BLaER1 (cell line): ENCODE results near the gene BCAT1.
"Not testable (repeated sequence)": the region's sequence is repeated elsewhere in the genome, so short reads cannot be mapped to it uniquely, and the experiment has no call there.

ENCODE experiments used
- H3K27ac ChIP-seq: shearing (Covaris generic); formaldehyde crosslinking; 2 replicates; pipeline ENCODE4 v1.8.1; 2022
- H3K27me3 ChIP-seq: shearing (Covaris generic); formaldehyde crosslinking; 2 replicates; pipeline ENCODE4 v1.8.1; 2022
- H3K36me3 ChIP-seq: shearing (Covaris generic); formaldehyde crosslinking; 2 replicates; pipeline ENCODE4 v1.8.1; 2022
- H3K4me1 ChIP-seq: shearing (Covaris generic); formaldehyde crosslinking; 2 replicates; pipeline ENCODE4 v1.8.1; 2022
- H3K4me2 ChIP-seq: shearing (Covaris generic); formaldehyde crosslinking; 2 replicates; pipeline ENCODE4 v1.8.1; 2022
- H3K4me3 ChIP-seq: shearing (Covaris generic); formaldehyde crosslinking; 2 replicates; pipeline ENCODE4 v1.8.1; 2022
- H3K9ac ChIP-seq: shearing (Covaris generic); formaldehyde crosslinking; 2 replicates; pipeline ENCODE4 v1.8.1; 2022
- H3K9me3 ChIP-seq: shearing (Covaris generic); formaldehyde crosslinking; 2 replicates; pipeline ENCODE4 v1.8.1; 2022
- H4K20me1 ChIP-seq: shearing (Covaris generic); formaldehyde crosslinking; 2 replicates; pipeline ENCODE4 v1.8.1; 2022
- Cebpa-rat ChIP-seq: shearing (Covaris generic); IDR thresholded peaks from 2 replicates; pipeline ENCODE4 v1.8.1; 2022

Gene BCAT1

GRCh38 chr12:24931666-24932405 lies 17.1 kb downstream of the BCAT1 start:
- Histone ChIP-seq H3K9me3 (peaks cover 38% of the 10 kb centered on the region), H3K4me3 (no peak overlapping the region; the same call in 1 of the 2 replicates), H3K36me3 (peaks cover 83% of the 10 kb centered on the region), H3K27me3 (no peaks in the 10 kb centered on the region), H4K20me1 (peaks cover 100% of the 10 kb centered on the region), H3K27ac (peak overlapping the region; percentile 3; the same call in 1 of the 2 replicates), H3K4me1 (peaks cover 73% of the 10 kb centered on the region), H3K9ac (no peak overlapping the region), H3K4me2 (peak overlapping the region; percentile 66)
- no peak for TF ChIP-seq Cebpa-rat

- peaks cover 54% of the 10 kb centered on the region for H3K9me3 ChIP-seq
- H4K20me1 ChIP-seq, result peaks cover 96% of the 10 kb centered on the region
- H3K4me3 ChIP-seq, result no peak overlapping the region
- H3K36me3 ChIP-seq, result peaks cover 78% of the 10 kb centered on the region
- H3K27me3 ChIP-seq, result no peaks in the 10 kb centered on the region
- H3K4me1 ChIP-seq, result peaks cover 54% of the 10 kb centered on the region
- no peak overlapping the region for H3K9ac ChIP-seq
- H3K27ac ChIP-seq, result no peak overlapping the region
- H3K4me2 ChIP-seq, result no peak overlapping the region
- TF ChIP-seq Cebpa-rat, result no peak
Observed at GRCh38 chr12:24929953-24930352, 18.9 kb downstream of the BCAT1 start.

DNA sequence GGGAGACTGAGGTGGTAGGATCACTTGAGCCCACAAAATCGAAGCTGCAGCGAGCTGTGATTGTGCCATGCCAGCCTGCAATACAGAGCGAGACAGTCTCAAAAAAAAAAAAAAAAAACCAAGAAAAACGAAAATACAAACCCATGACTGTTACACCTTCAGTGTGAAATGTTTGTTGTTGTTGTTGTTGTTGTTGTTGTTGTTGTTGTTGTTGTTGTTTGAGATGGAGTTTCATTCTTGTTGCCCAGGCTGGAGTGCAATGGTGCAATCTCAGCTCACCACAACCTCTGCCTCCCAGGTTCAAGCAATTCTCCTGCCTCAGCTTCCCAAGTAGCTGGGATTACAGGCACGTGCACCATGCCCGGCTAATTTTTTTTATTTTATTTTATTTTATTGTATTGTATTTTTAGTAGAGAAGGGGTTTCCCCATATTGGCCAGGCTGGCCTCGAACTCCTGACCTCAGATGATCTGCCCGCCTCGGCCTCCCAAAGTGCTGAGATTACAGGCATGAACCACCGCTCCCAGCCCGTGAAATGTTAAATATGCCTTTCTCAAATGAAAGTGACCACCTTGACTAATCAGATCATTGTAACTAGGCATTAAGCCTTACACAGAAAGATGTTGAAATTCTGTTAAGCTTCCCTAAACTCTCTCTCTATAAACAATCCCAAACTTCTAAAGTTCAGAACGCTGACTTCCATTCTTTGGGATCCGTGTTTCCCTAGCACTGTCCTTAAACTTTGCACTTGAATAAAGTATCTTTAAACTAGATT lies 20.2 kb downstream of the BCAT1 start:
- Histone ChIP-seq H3K9me3 (peaks cover 52% of the 10 kb centered on the region), H3K36me3 (peaks cover 69% of the 10 kb centered on the region), H4K20me1 (peaks cover 96% of the 10 kb centered on the region), H3K4me1 (peaks cover 41% of the 10 kb centered on the region)
- not testable (repeated sequence) for H3K9ac ChIP-seq, H3K4me2 ChIP-seq, H3K4me3 ChIP-seq, H3K27me3 ChIP-seq, H3K27ac ChIP-seq

GRCh38 chr12:24928131-24928530 lies 20.8 kb downstream of the BCAT1 start:
- H3K4me1 ChIP-seq, result peaks cover 41% of the 10 kb centered on the region
- H3K9me3 ChIP-seq, result peaks cover 50% of the 10 kb centered on the region

DNA sequence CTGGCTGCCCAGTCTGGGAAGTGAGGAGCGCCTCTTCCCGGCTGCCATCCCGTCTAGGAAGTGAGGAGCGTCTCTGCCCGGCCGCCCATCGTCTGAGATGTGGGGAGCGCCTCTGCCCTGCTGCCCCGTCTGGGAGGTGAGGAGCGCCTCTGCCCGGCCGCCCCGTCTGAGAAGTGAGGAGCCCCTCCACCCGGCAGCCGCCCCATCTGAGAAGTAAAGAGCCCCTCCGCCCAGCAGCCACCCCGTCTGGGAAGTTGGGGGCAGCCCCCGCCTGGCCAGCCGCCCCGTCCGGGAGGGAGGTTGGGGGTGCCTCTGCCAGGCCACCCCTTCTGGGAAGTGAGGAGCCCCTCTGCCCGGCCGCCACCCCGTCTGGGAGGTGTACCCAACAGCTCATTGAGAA lies 22.8 kb downstream of the BCAT1 start:
- H3K9ac ChIP-seq, H3K27ac ChIP-seq, H3K27me3 ChIP-seq, H3K4me2 ChIP-seq, H3K4me3 ChIP-seq: not testable (repeated sequence)
- H3K4me1 ChIP-seq, result peaks cover 41% of the 10 kb centered on the region
- peaks cover 50% of the 10 kb centered on the region for H3K9me3 ChIP-seq
- H3K36me3 ChIP-seq, result peaks cover 86% of the 10 kb centered on the region
- peaks cover 96% of the 10 kb centered on the region for H4K20me1 ChIP-seq

More at GRCh38 chr12:24928131-24928530, 20.8 kb downstream of the BCAT1 start:
- Histone ChIP-seq H3K4me3 (no peak overlapping the region), H3K36me3 (peaks cover 69% of the 10 kb centered on the region), H4K20me1 (peaks cover 96% of the 10 kb centered on the region), H3K27me3 (no peaks in the 10 kb centered on the region), H3K27ac (no peak overlapping the region), H3K4me2 (no peak overlapping the region), H3K9ac (no peak overlapping the region)
- TF ChIP-seq Cebpa-rat, result no peak

GRCh38 chr12:24922090-24922489 lies 26.8 kb downstream of the BCAT1 start:
- no peak overlapping the region for H3K9ac ChIP-seq
- peaks cover 83% of the 10 kb centered on the region for H3K36me3 ChIP-seq
- peaks cover 96% of the 10 kb centered on the region for H4K20me1 ChIP-seq
- peaks cover 23% of the 10 kb centered on the region for H3K9me3 ChIP-seq
- H3K27ac ChIP-seq, result no peak overlapping the region
- no peak for TF ChIP-seq Cebpa-rat
- no peak overlapping the region for H3K4me2 ChIP-seq
- H3K4me1 ChIP-seq, result peaks cover 28% of the 10 kb centered on the region
- no peak overlapping the region for H3K4me3 ChIP-seq
- no peaks in the 10 kb centered on the region for H3K27me3 ChIP-seq

DNA sequence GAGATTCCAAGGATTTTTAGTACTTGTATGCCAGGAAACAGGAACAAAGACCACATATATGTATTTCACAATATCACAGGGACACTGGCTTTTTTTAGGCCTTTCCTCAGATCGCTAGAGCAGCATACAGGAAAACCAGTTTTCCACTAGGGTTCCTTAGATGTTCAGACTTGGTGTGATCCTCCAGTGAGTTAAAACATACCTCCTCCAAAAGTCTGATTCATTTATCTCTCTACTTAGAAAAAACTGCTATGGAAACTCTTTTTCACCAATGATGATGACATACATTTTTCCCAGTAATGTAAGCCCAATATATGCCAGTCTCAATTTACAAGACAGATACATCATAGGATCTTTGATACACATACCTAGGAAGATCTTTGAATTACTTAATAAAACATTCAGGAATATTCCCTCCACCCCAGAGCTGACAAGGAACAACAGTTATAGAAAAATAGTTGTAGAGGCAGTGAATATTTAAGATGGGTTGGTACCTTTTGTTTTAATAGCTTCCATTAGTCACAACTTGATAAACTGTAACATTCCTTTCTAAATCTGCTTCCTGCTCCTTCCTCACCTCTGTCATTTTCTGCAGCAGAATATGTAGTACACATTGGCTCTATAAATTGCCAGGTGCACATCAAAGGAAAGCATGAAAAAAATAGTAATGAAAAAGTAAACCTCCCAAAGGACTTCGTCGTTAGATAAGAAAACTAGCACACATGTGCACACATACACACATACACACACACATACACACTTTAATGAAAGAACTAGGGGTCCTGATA lies 27.5 kb downstream of the BCAT1 start:
- no peak overlapping the region for H3K9ac ChIP-seq
- H3K9me3 ChIP-seq, result peaks cover 18% of the 10 kb centered on the region
- no peak overlapping the region for H3K4me2 ChIP-seq
- no peak for TF ChIP-seq Cebpa-rat
- H3K27ac ChIP-seq, result no peak overlapping the region
- H3K4me1 ChIP-seq, result peaks cover 28% of the 10 kb centered on the region
- H4K20me1 ChIP-seq, result peaks cover 98% of the 10 kb centered on the region
- H3K27me3 ChIP-seq, result no peaks in the 10 kb centered on the region
- H3K4me3 ChIP-seq, result no peak overlapping the region
- H3K36me3 ChIP-seq, result peaks cover 86% of the 10 kb centered on the region

DNA sequence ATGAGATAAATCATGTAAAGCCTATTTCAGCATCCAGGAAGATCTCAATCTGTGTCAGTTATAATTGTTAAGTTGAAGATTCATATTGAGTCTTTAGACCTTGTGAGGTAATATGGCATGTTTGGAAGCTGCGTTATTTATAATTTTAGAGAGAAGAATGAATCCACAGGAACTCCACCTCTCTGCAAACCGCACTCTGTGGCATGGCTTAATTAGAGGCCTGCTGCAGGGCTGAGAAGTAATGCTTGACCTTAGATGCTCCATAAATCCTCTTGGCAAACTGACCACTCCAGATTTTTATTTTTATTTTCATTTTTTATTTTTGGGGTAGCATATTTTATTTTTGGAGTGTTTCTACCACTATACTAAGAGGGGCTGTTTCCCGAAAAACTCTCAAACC lies 28.8 kb downstream of the BCAT1 start:
- Histone ChIP-seq H3K27ac (no peak overlapping the region), H3K36me3 (peaks cover 87% of the 10 kb centered on the region)

DNA sequence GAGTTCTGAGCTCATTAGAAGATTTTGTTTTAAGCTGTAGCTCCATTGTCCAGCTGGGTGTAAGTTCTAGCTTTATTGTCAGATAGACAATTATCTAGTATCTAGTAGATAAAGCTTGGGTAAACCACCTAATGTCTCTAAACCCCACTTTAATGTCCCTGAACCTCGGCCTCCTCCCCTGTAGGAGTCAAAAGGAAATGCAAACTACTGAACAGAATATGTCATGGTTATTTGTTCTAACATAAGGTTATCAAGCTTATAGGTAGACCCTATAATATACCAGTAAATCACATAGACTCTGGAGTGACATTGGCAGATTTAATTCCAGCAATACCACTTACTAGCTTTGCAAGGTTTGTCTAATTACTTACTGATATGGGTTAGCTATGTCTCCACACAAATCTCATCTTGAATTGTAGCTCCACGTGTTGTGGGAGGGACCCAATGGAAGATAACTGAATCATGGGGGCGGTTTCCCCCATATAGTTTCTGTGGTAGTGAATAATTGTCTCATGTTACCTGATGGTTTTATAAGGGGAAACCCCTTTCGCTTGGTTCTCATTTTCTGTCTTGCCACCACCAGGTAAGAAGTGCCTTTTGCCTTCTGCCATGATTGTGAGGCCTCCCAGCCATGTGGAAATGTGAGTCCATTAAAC lies 29.4 kb downstream of the BCAT1 start:
- Histone ChIP-seq H3K9me3 (peaks cover 4% of the 10 kb centered on the region), H4K20me1 (peaks cover 100% of the 10 kb centered on the region), H3K4me1 (peaks cover 28% of the 10 kb centered on the region), H3K9ac (no peak overlapping the region), H3K4me2 (no peak overlapping the region), H3K36me3 (peaks cover 85% of the 10 kb centered on the region), H3K27me3 (no peaks in the 10 kb centered on the region), H3K4me3 (no peak overlapping the region), H3K27ac (no peak overlapping the region)
- no peak for TF ChIP-seq Cebpa-rat

More for the DNA sequence above, 28.8 kb downstream of the BCAT1 start:
- H3K27me3 ChIP-seq, result no peaks in the 10 kb centered on the region
- peaks cover 28% of the 10 kb centered on the region for H3K4me1 ChIP-seq
- H3K4me2 ChIP-seq, result no peak overlapping the region
- H4K20me1 ChIP-seq, result peaks cover 100% of the 10 kb centered on the region
- no peak overlapping the region for H3K4me3 ChIP-seq
- H3K9me3 ChIP-seq, result peaks cover 6% of the 10 kb centered on the region
- TF ChIP-seq Cebpa-rat, result no peak
- H3K9ac ChIP-seq, result no peak overlapping the region
